Upper lobe of left lung (tissue), 4 donors: ENCODE results near the gene ZBTB5.

Experiments used
- CTCF ChIP-seq, 6 experiments: fragments of 450-650 bp in 4 of 6; fragments of 200-600 bp in 2 of 6; sonication (generic) in 2 of 6; IDR thresholded peaks; one replicate each; pipeline ENCODE4 v1.5.1; 2016 to 2019; ENCODE audit warnings: antibody characterized with exemption in 6 of 6
- POLR2A ChIP-seq, 4 donors: fragments of 450-650 bp; IDR thresholded peaks; one replicate each; pipeline ENCODE4 v1.5.1; 2016 to 2017; ENCODE audit warnings: antibody characterized with exemption in 4 of 4, mild to moderate bottlenecking in 2 of 4
- POLR2AphosphoS5 ChIP-seq, 2 donors: sonication (generic); formaldehyde crosslinking; IDR thresholded peaks; one replicate each; pipeline ENCODE4 v1.5.1; 2017; ENCODE audit warnings: antibody characterized with exemption in 2 of 2

GRCh38 chr9:37405764-37406380 lies 59.4 kb downstream of the ZBTB5 start:
- TF ChIP-seq POLR2A (IDR thresholded peaks at IDR 0.05) (no peak), CTCF (IDR thresholded peaks at IDR 0.05) (no peak), POLR2AphosphoS5 (IDR thresholded peaks at IDR 0.05) (no peak)
